ENCODE results near the gene LMF1. TPM values are rescaled to one million over a fixed set of nuclear protein-coding genes. Genes with fewer than 3 reads are reported as not detected.

The LMF1 gene
- total RNA-seq, 6 donors from 2014 or later, result 20.3 to 147 (median 28.2) TPM

DNA sequence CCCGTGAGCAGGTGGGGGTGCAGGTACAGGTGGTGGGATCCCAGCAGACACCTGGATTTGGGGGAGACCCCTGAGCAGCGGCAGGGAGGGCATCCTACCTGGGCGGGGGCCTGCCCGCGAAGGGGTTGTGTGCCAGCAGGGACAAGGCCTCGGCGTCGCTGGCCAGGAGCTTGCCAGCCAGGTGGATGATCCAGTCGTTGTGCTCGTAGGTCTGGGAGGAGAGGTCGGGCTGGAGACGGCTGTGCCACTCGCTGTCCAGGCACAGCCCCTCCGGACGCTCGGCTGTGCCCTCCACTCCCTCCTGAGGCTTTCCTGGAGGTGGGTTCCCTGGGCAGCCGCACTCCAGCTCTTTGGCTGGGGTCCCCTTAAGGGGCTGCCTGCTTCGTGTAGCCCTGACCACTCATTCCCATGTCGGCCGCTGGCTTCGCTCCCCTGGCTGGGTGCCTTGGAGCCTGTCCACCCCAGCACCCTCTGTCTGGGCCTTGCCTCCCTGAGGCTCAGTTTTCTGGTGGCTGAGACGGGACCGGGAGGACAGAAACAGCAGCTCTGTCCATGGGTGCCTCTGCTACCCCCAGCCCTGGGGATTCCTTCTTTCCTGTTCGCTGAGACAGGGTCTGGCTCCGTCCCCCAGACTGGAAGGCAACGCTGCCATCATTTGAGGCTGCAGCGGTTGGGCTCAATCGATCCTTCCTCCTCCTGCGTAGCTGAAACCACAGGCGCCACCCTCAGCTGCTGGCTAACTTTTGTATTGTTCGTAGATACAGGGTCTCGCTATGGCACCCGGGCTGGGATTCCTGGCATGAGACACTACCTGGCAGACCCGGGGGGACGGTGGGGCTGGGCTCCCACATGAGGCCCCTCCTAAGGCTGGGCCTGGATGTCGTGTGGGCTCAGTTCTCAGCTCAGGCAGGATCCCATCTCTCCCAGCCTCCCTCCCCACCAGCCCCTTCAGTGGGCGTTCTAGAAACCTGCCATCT is 101.7 kb downstream of the LMF1 start:
- H3K27me3 ChIP-seq, result no peaks in the 10 kb centered on the region
- DNase-seq (peak in 1 of 2 donors; percentile 70), ATAC-seq (ENCODE audit: low FRiP score in 2 of 2) (no peak)
- H3K4me3 ChIP-seq, result no peak overlapping the region
- H3K9me3 ChIP-seq, result no peaks in the 10 kb centered on the region
- H3K4me1 ChIP-seq, result no peaks in the 10 kb centered on the region
- H3K27ac ChIP-seq, result no peak overlapping the region
- 95 to 97% methylated on average over 21 to 36 of the region's 37 CpGs for WGBS, 2 donors
- H3K36me3 ChIP-seq, result peaks cover 0 to 50% (median 28%) of the 10 kb centered on the region in 4 donors
- TF ChIP-seq POLR2A (IDR thresholded peaks at IDR 0.05) (no peak), POLR2AphosphoS5 (IDR thresholded peaks at IDR 0.05) (no peak), EP300 (IDR thresholded peaks at IDR 0.05) (no peak)
- TF ChIP-seq, protein P1, sequence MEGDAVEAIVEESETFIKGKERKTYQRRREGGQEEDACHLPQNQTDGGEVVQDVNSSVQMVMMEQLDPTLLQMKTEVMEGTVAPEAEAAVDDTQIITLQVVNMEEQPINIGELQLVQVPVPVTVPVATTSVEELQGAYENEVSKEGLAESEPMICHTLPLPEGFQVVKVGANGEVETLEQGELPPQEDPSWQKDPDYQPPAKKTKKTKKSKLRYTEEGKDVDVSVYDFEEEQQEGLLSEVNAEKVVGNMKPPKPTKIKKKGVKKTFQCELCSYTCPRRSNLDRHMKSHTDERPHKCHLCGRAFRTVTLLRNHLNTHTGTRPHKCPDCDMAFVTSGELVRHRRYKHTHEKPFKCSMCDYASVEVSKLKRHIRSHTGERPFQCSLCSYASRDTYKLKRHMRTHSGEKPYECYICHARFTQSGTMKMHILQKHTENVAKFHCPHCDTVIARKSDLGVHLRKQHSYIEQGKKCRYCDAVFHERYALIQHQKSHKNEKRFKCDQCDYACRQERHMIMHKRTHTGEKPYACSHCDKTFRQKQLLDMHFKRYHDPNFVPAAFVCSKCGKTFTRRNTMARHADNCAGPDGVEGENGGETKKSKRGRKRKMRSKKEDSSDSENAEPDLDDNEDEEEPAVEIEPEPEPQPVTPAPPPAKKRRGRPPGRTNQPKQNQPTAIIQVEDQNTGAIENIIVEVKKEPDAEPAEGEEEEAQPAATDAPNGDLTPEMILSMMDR (IDR thresholded peaks at IDR 0.05), result no peak

GRCh38 chr16:868386-868755 is 102.4 kb downstream of the LMF1 start:
- TF ChIP-seq EP300 (IDR thresholded peaks at IDR 0.05) (no peak), POLR2AphosphoS5 (IDR thresholded peaks at IDR 0.05) (no peak), POLR2A (IDR thresholded peaks at IDR 0.05) (no peak)
- TF ChIP-seq, protein P1 (IDR thresholded peaks at IDR 0.05), result no peak
- DNase-seq, result peak in 1 of 2 donors; percentile 46

DNA sequence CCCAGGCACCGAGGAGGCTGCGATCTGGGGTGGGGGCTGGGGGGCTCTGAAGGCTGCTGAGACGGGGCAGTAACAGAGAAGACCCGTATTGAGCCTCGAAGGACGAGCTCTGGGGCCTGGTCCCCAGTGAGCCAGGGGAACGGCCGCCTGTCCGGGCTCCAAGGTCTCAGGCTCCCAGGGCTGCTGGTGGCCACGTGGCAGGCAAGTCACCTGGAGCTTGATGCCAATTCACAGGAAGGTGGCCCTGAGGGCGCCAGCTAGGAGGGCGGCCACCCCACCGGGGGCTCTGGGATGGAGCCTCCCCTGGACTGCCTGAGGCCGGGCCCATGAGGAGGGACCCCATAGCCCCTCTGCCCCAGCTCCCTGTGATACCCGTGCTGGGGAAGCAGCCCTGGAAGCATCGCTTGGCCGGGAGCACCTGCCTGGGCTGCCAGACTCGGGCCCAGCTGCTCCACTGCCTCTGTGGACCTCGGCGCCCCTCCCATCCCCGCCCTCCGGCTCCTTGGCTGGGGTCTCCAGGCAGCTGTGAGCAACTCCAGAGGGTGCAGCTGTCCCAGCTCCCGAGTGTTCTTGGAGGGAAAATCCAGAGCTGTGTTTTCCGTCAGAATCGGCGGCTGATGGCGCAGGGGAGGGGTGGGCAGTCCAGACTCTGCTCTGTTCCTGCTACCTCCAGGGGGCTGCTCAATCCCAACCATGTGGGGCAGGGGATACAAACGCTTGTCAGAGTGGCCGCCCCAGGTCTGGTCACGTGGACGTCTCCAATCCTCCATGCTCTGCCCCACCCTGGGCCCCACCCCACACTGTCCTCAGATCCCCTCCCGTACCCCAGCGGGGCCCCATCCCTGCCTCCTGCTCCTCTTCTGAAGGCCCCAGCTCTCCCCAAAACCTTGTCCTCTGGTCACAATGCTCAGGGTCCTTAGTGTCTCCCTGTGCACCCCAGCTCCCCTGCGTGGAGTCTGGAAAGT is 103.1 kb downstream of the LMF1 start:
- no peak for TF ChIP-seq POLR2AphosphoS5 (IDR thresholded peaks at IDR 0.05)
- TF ChIP-seq, protein P1 (IDR thresholded peaks at IDR 0.05), result no peak
- TF ChIP-seq POLR2A (IDR thresholded peaks at IDR 0.05), result no peak
- no peak for TF ChIP-seq EP300 (IDR thresholded peaks at IDR 0.05)
- no peaks in the 10 kb centered on the region for H3K9me3 ChIP-seq
- ATAC-seq (ENCODE audit: low FRiP score in 2 of 2), result peak in 1 of 2 donors; percentile 9
- H3K4me1 ChIP-seq, result no peaks in the 10 kb centered on the region
- H3K36me3 ChIP-seq, result peaks cover 0 to 37% (median 23%) of the 10 kb centered on the region in 4 donors
- 95 to 98% methylated on average over 14 to 26 of the region's 34 CpGs for WGBS, 2 donors
- no peak overlapping the region for H3K4me3 ChIP-seq
- H3K27me3 ChIP-seq, result no peaks in the 10 kb centered on the region
- DNase-seq, result peak in 1 of 2 donors; percentile 71
- H3K27ac ChIP-seq, result no peak overlapping the region

More at GRCh38 chr16:868386-868755, 102.4 kb downstream of the LMF1 start:
- Histone ChIP-seq H3K27ac (no peak overlapping the region), H3K9me3 (no peaks in the 10 kb centered on the region), H3K4me1 (no peaks in the 10 kb centered on the region), H3K36me3 (peaks cover 0 to 43% (median 24%) of the 10 kb centered on the region in 4 donors), H3K4me3 (no peak overlapping the region), H3K27me3 (no peaks in the 10 kb centered on the region)
- no peak for ATAC-seq (ENCODE audit: low FRiP score in 2 of 2)
- whole genome bisulfite sequencing, 2 donors, result 97 to 100% methylated on average over 4 of the region's 6 CpGs

GRCh38 chr16:866252-866896 is 104.4 kb downstream of the LMF1 start:
- ATAC-seq (ENCODE audit: low FRiP score in 2 of 2), result no peak
- no peak overlapping the region for H3K4me3 ChIP-seq
- no peaks in the 10 kb centered on the region for H3K4me1 ChIP-seq
- no peaks in the 10 kb centered on the region for H3K9me3 ChIP-seq
- no peaks in the 10 kb centered on the region for H3K27me3 ChIP-seq
- 89 to 93% methylated on average over 8 to 9 of the region's 9 CpGs for WGBS, 2 donors
- no peak overlapping the region for H3K27ac ChIP-seq
- no peak for DNase-seq
- H3K36me3 ChIP-seq, result peaks cover 0 to 33% (median 20%) of the 10 kb centered on the region in 4 donors
- TF ChIP-seq, protein P1 (IDR thresholded peaks at IDR 0.05), result no peak
- TF ChIP-seq POLR2A (IDR thresholded peaks at IDR 0.05), result no peak
- no peak for TF ChIP-seq POLR2AphosphoS5 (IDR thresholded peaks at IDR 0.05)
- no peak for TF ChIP-seq EP300 (IDR thresholded peaks at IDR 0.05)

Measured in upper lobe of left lung (tissue), 6 donors.